Retinal pigment epithelial cell (primary cell): Measurements from ENCODE around the gene SPAG17.

Experiments
- DNase-seq: peaks from one replicate; pipeline ENCODE4 v3.0.0-alpha.2; 2010; ENCODE audit warnings: low read depth
- H3K4me3 ChIP-seq: 2 replicates; pipeline ENCODE4 v1.5.1; 2011; ENCODE audit warnings: mild to moderate bottlenecking, low read length, control low read depth, moderate library complexity
- TF ChIP-seq, protein P1 (sequence below): conservative IDR thresholded peaks from 2 replicates; pipeline ENCODE4 v1.5.1; 2011; ENCODE audit warnings: low read depth, low read length, control low read depth, inconsistent platforms

Gene SPAG17

DNA sequence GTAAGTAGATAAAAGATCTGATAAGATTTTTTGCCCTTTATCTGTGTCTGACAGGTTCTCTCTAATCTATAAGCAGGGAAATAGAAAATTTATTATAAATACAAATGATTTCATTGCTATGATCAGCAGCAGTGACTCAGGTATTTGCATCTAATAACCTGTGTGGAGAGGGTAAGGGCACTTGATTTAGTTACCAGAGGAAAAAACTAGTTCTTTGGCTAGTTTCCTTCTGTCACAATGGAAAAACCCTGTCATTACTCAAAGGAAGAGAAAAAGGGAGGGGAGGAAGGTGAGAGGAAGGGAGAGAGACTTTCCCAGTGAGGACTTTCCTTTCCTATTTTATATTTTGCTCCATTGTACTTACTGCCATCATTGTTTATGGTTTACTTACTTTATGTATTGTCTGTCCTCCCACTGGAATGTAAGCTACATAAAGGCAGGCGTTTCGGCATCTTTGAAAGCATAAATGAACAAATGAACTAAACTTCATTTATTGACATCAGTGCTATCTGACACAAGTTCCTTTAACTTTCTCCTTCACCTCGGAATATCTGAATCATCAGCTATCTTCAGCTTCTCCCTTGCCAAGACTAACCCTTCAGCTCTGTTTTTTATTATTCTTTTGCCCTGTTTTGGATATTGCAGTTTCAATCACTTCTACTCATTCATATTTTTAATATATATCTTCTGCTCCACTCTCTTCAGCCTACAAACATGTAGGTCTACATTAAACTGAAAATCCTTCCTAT lies 220.6 kb downstream of the SPAG17 start:
- no peak for DNase-seq
- TF ChIP-seq, protein P1, sequence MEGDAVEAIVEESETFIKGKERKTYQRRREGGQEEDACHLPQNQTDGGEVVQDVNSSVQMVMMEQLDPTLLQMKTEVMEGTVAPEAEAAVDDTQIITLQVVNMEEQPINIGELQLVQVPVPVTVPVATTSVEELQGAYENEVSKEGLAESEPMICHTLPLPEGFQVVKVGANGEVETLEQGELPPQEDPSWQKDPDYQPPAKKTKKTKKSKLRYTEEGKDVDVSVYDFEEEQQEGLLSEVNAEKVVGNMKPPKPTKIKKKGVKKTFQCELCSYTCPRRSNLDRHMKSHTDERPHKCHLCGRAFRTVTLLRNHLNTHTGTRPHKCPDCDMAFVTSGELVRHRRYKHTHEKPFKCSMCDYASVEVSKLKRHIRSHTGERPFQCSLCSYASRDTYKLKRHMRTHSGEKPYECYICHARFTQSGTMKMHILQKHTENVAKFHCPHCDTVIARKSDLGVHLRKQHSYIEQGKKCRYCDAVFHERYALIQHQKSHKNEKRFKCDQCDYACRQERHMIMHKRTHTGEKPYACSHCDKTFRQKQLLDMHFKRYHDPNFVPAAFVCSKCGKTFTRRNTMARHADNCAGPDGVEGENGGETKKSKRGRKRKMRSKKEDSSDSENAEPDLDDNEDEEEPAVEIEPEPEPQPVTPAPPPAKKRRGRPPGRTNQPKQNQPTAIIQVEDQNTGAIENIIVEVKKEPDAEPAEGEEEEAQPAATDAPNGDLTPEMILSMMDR = no peak

DNA sequence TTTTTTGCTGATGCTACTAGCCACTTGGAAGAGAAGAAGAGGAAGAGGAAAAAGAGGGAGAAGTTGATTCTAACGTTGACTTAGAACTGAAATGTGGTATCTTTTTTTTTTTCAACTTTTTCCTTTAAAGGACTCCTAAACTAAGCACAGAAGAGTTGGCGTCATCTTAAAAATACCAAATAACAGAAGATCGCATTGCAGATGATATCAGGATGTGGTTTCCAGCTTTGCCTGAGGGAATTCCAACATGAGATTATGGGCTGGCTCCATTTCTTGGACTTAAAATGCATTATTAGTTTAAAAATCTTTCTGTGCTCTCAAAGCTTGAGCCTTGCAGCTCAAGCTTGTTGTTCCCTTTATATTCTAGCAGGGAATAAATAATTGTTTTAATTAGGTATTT lies 225.7 kb downstream of the SPAG17 start:
- TF ChIP-seq, protein P1 = no peak
- no peak for DNase-seq
- no peak overlapping the region for H3K4me3 ChIP-seq

More for the DNA sequence above, 220.6 kb downstream of the SPAG17 start:
- no peak overlapping the region for H3K4me3 ChIP-seq

DNA sequence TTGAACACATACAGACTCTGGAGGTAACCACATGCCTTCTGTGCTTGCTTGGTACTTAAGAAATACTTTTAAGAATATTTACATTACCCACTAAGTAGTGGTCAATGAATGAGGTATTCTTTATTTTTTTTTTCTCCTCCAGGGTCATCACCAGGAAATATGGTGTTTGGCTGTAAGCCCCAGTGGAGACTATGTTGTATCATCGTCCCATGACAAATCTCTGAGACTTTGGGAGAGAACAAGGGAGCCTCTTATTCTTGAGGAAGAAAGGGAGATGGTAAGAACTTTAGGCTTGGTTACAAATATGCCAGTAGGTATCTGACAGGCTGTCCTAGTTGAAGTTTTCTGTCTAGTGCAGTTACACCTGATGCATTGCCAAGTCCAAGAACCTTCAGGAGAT lies 232.6 kb downstream of the SPAG17 start:
- DNase-seq = no peak
- TF ChIP-seq, protein P1 = no peak
- H3K4me3 ChIP-seq = no peak overlapping the region

DNA sequence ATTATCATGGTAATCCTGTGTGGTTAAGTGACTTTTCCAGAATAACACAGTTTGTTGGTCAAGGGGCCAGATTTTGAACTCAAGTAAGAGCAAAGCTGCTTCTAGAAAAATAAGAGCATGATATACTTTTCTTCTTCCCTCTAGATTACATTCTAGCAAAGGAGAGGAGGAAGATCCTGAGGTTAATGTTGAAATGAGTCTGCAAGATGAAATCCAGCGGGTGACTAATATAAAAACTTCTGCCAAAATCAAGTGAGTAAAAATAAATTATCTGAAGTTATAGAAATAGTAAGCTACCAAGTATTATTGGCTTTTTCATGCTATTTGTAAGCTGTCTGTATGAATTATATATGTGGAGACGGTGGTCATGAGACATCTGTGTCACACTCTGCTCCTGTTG lies 242.7 kb downstream of the SPAG17 start:
- no peak for DNase-seq
- H3K4me3 ChIP-seq = no peak overlapping the region
- TF ChIP-seq, protein P1 = no peak

DNA sequence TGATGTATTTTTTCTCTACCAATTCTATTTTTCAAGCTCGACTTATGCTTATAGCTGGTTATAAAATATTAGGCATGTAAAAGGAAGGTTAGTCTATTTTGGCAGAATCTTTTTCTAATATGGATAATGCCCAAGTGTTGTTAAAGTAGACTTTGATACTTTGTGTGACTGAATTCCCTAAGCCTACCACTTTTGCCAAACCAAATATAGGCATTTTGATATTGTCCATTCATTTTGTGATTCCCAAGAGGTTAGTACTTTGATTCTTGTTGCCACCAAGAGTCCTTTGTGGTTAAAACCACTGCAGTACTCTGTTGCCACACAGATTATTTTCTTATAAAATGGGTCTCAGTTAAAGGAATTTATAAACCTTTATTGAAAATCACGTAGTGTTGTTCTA lies 251.3 kb downstream of the SPAG17 start:
- TF ChIP-seq, protein P1 = no peak
- no peak for DNase-seq
- no peak overlapping the region for H3K4me3 ChIP-seq

DNA sequence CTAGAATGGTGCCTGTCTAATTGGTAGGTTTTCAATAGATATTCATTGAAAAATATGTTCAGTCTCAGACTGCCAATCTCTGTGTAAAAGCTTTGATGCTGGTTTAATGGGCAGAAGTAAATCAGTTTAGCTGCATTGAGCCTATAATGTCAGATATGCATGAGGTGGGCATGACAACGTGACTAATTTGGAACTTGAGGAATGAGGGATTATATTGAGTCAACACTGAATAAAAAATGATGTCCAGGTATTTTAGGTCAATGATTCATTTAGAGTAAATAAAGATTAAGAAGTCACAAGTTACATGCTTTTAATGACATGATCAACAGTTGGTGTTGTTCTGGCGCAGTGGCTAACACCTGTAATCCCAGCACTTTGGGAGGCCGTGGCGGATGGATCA lies 252.5 kb downstream of the SPAG17 start:
- TF ChIP-seq, protein P1 = no peak
- no peak overlapping the region for H3K4me3 ChIP-seq
- peak; percentile 53 for DNase-seq

DNA sequence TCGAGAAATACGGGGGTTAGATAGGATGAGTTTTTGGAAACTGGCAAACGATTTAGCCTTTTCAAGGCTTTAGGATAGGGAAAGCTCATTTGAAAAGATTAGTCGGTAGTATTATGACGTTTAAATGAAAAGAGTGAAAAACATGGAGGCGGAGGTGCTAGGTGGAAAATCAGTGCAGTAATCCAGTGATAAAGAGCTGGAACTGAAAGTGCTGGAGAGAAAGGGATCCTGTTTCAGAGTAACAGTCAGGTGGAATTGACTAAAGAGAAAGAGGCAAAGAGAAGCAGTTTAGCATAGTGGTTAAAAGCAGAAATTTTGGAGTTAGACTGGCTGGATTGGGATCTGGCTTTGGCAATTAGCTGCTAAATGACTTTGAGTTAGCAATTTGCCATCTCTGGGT lies 254.5 kb downstream of the SPAG17 start:
- no peak for DNase-seq
- TF ChIP-seq, protein P1 = no peak
- H3K4me3 ChIP-seq = peak overlapping the region; percentile 97
